IMR-90 (cell line): ENCODE measurements around the gene CLTA. TPM values are rescaled to one million over a fixed set of nuclear protein-coding genes. Genes with fewer than 3 reads are reported as not detected.

Source experiments
- ATAC-seq: fragments of 200-7000 bp; cut with Tn5 transposase; 2 replicates; pipeline ENCODE4 v1.9.1; 2020; ENCODE audit warnings: low read depth, mild to moderate bottlenecking, moderate library complexity
- BruUV-seq: library from RNA; stranded (reverse); fragments of 400-500 nt; replicated peaks from 2 replicates; lab custom pipeline; 2021; lab: Mats Ljungman, UMichigan
- CTCF ChIA-PET: fragments of 300-600 bp; formaldehyde crosslinking; extraction: SDS; loops from one replicate; lab custom pipeline; 2021; ENCODE audit warnings: antibody characterized with exemption; lab: Yijun Ruan, JAX
- POLR2A ChIA-PET: fragments of 300-600 bp; sonication (Branson Sonifier 250); formaldehyde crosslinking; loops from one replicate; lab custom pipeline; 2022; ENCODE audit warnings: antibody characterized with exemption; ENCODE audit not compliant: unreplicated experiment; lab: Charles Lee
- DNase-seq: peaks from one replicate; pipeline ENCODE4 v3.0.0; 2013
- H2AFZ ChIP-seq: replicated peaks from 2 replicates; pipeline ENCODE3; 2013; ENCODE audit warnings: low read length, mild to moderate bottlenecking; ENCODE audit not compliant: poor library complexity
- H2AK5ac ChIP-seq: 2 replicates; pipeline ENCODE4 v1.6.1; 2013; ENCODE audit warnings: low read depth, low read length, inconsistent platforms
- H2AK9ac ChIP-seq: replicated peaks from 2 replicates; pipeline ENCODE3; 2013; ENCODE audit warnings: mild to moderate bottlenecking, low read depth, low read length, moderate library complexity; ENCODE audit not compliant: poor library complexity
- H2BK120ac ChIP-seq: 2 replicates; pipeline ENCODE4 v1.6.1; 2013; ENCODE audit warnings: low read depth, low read length, inconsistent platforms
- H2BK15ac ChIP-seq: 3 replicates; pipeline ENCODE4 v1.6.1; 2013; ENCODE audit warnings: low read depth, low read length, inconsistent platforms
- H2BK20ac ChIP-seq: 2 replicates; pipeline ENCODE4 v1.6.1; 2013; ENCODE audit warnings: low read depth, mild to moderate bottlenecking, inconsistent platforms, low read length, moderate library complexity
- H2BK5ac ChIP-seq: 2 replicates; pipeline ENCODE4 v1.6.1; 2013; ENCODE audit warnings: mild to moderate bottlenecking, low read depth, low read length, inconsistent platforms; ENCODE audit not compliant: poor library complexity, severe bottlenecking
- H3K14ac ChIP-seq: replicated peaks from 2 replicates; pipeline ENCODE4 v1.6.1; 2013; ENCODE audit warnings: low read depth, low read length, inconsistent platforms
- H3K18ac ChIP-seq: 2 replicates; pipeline ENCODE4 v1.6.1; 2013; ENCODE audit warnings: low read depth, low read length, control low read depth
- H3K23ac ChIP-seq: 2 replicates; pipeline ENCODE4 v1.6.1; 2013; ENCODE audit warnings: low read depth, low read length, inconsistent platforms
- H3K27ac ChIP-seq: 2 replicates; pipeline ENCODE4 v1.5.1; 2013; ENCODE audit warnings: mild to moderate bottlenecking, control low read depth, low read length; ENCODE audit not compliant: insufficient read depth
- H3K27me3 ChIP-seq: 2 replicates; pipeline ENCODE4 v1.6.1; 2013; ENCODE audit warnings: low read length; ENCODE audit not compliant: control insufficient read depth, insufficient read depth
- H3K36me3 ChIP-seq: 2 replicates; pipeline ENCODE4 v1.6.1; 2013; ENCODE audit warnings: low read length, mixed read lengths; ENCODE audit not compliant: control insufficient read depth, insufficient read depth
- H3K4ac ChIP-seq: 2 replicates; pipeline ENCODE4 v1.6.1; 2013; ENCODE audit warnings: low read depth, low read length, inconsistent platforms
- H3K4me1 ChIP-seq: 2 replicates; pipeline ENCODE4 v1.6.1; 2013; ENCODE audit warnings: low read length, mixed read lengths; ENCODE audit not compliant: control insufficient read depth, insufficient read depth
- H3K4me2 ChIP-seq: 2 replicates; pipeline ENCODE4 v1.6.1; 2013; ENCODE audit warnings: low read depth, mild to moderate bottlenecking, control low read depth, low read length, moderate library complexity
- H3K4me3 ChIP-seq: 2 replicates; pipeline ENCODE4 v1.5.1; 2013; ENCODE audit warnings: low read depth, mild to moderate bottlenecking, control low read depth, low read length, moderate library complexity; ENCODE audit not compliant: insufficient read depth
- H3K56ac ChIP-seq: 2 replicates; pipeline ENCODE4 v1.6.1; 2013; ENCODE audit warnings: low read length, inconsistent platforms; ENCODE audit not compliant: insufficient read depth; ENCODE audit errors: extremely low read depth
- H3K79me1 ChIP-seq, 2 experiments: 2 replicates each; pipeline ENCODE4 v1.6.1; 2013; ENCODE audit warnings: low read length in 2 of 2, inconsistent platforms in 1 of 2, low read depth in 1 of 2
- H3K9ac ChIP-seq: 2 replicates; pipeline ENCODE4 v1.6.1; 2013; ENCODE audit warnings: low read depth, low read length, control low read depth
- H3K9me1 ChIP-seq: 2 replicates; pipeline ENCODE4 v1.6.1; 2013; ENCODE audit warnings: low read length, inconsistent platforms; ENCODE audit not compliant: insufficient read depth
- H3K9me3 ChIP-seq: 2 replicates; pipeline ENCODE4 v1.6.1; 2013; ENCODE audit warnings: low read length; ENCODE audit not compliant: control insufficient read depth, insufficient read depth
- H4K20me1 ChIP-seq: 2 replicates; pipeline ENCODE4 v1.6.1; 2013; ENCODE audit warnings: low read length, inconsistent platforms; ENCODE audit not compliant: insufficient read depth
- H4K5ac ChIP-seq: 2 replicates; pipeline ENCODE4 v1.6.1; 2013; ENCODE audit warnings: mild to moderate bottlenecking, low read depth, low read length, control low read depth
- H4K8ac ChIP-seq, 2 experiments: 2 replicates each; pipeline ENCODE4 v1.6.1; 2013; ENCODE audit warnings: low read depth in 2 of 2, low read length in 2 of 2, control low read depth in 1 of 2, inconsistent platforms in 1 of 2
- H4K91ac ChIP-seq: 2 replicates; pipeline ENCODE4 v1.6.1; 2013; ENCODE audit warnings: low read depth, low read length, inconsistent platforms; ENCODE audit not compliant: insufficient read depth
- MAFK ChIP-seq: IDR thresholded peaks from 2 replicates; pipeline ENCODE4 v1.6.1; 2012; ENCODE audit warnings: low read depth, low read length, improper control_type of control experiment
- NFE2L2 ChIP-seq: fragments of 150-350 bp; IDR thresholded peaks from 2 replicates; pipeline ENCODE4 v1.6.1; 2016; ENCODE audit warnings: low read depth, mild to moderate bottlenecking, low read length
- RFX5 ChIP-seq: IDR thresholded peaks from 2 replicates; pipeline ENCODE4 v1.8.0; 2012; ENCODE audit warnings: low read depth, mild to moderate bottlenecking, low read length, moderate library complexity
- WGBS, 2 experiments: methylation state at CpG; one replicate each; pipeline versions ENCODE4 v1.1.5 to v1.1.7; 2013; ENCODE audit warnings: missing lambda C conversion rate in 2 of 2; ENCODE audit not compliant: insufficient read length in 1 of 2; ENCODE audit errors: extremely low coverage in 2 of 2; 5-methylcytosine and 5-hydroxymethylcytosine counted together
- dilution Hi-C: fragments of 300-500 bp; cut with HindIII; formaldehyde crosslinking; loops from one replicate; pipeline ENCODE4 v1.14.3; 2018; ENCODE audit warnings: low sequenced_read_pairs; ENCODE audit not compliant: unreplicated experiment
- in situ Hi-C: fragments of 300-500 bp; cut with MboI; formaldehyde crosslinking; loops from 3 replicates; pipeline ENCODE4 v1.14.3; 2019; ENCODE audit warnings: low sequenced_read_pairs, inconsistent platforms, mixed read lengths
- intact Hi-C: fragments of 100-400 bp; cut with micrococcal nuclease; formaldehyde crosslinking; loops from 2 replicates; pipeline ENCODE4 v1.10.0; 2022
- polyA plus RNA-seq, 3 experiments: library from polyadenylated mRNA; depleted of rRNA; stranded (reverse); fragments of >200 nt; gene quantifications; 2 replicates each; pipeline ENCODE4 v1.2.3, GENCODE V29; 2012; ENCODE audit warnings: low replicate concordance in 1 of 3
- total RNA-seq: library from RNA; depleted of rRNA; stranded (reverse); fragments of >200 nt; gene quantifications from 2 replicates; pipeline ENCODE4 v1.2.3, GENCODE V29; 2012
- TF ChIP-seq, protein P1 (sequence below): fragments of 150-350 bp; IDR thresholded peaks from 2 replicates; pipeline ENCODE4 v1.6.1; 2017; ENCODE audit warnings: mild to moderate bottlenecking, antibody characterized with exemption, low read length, low read depth

Gene CLTA
- total and polyA plus RNA-seq, 2 of the 4 experiments (the other 2 are of a cell fraction): 133 to 246 TPM

DNA sequence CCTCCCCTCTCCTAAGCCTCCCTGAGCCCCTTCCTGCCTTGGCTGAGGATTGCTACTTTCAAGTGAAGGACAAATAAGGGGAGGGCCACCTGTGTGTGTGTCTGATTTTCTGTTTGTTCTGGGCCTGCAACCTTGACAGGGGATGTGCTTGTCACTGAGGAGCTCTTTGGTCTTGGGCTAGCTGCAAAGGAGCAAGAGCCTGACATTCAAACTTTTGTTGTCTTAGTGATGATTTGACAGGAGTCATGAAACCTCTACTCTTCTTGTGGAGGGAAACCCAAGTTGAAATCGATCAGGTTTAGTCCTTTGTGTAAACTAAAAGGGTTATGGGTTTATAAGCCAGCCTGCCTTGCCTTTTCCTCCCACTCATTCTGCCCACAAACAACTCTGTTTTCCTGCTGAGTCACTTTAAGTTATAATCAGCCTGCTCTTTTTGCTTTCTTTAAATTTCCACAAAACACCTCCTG is 16.9 kb downstream of the CLTA start:
- peak overlapping the region; percentile 54 for H3K18ac ChIP-seq
- peak overlapping the region; percentile 43 for H2BK20ac ChIP-seq
- in situ Hi-C loops (no loop called here), dilution Hi-C loops (no loop called here), intact Hi-C loops (loop anchor here (2.0 to 5.0 kb wide), 2 partner anchors 15 to 250 kb away; partner anchors contain the start of gene OR2S2)
- H3K9me3 ChIP-seq: no peaks in the 10 kb centered on the region
- peak overlapping the region; percentile 85 for H3K27ac ChIP-seq
- peak overlapping the region; percentile 49 for H3K4me2 ChIP-seq
- H2BK120ac ChIP-seq: peak overlapping the region; percentile 38; the same call in 1 of the 2 replicates
- no peaks in the 10 kb centered on the region for H3K27me3 ChIP-seq
- H2BK15ac ChIP-seq: peak overlapping the region; percentile 4; the same call in 2 of the 3 replicates
- peak overlapping the region; percentile 75 for H3K4ac ChIP-seq
- CTCF ChIA-PET: interaction anchor here (0.6 to 1.2 kb wide), 2 partner anchors 16 to 375 kb away, joined by 3 to 4 read pairs; no protein-coding TSS in a partner anchor
- H3K56ac ChIP-seq: peak overlapping the region; percentile 62; the same call in 1 of the 2 replicates
- H3K4me1 ChIP-seq: peaks cover 27% of the 10 kb centered on the region
- peak overlapping the region; percentile 3 to 22; a peak in 1 of 4 replicates for H4K8ac ChIP-seq
- peak overlapping the region; percentile 28; the same call in 1 of the 2 replicates for H3K9ac ChIP-seq
- H3K9me1 ChIP-seq: peaks cover 40% of the 10 kb centered on the region
- H4K20me1 ChIP-seq: peaks cover 74% of the 10 kb centered on the region
- peak overlapping the region; percentile 69; the same call in 1 of the 2 replicates for H2AK5ac ChIP-seq
- H3K23ac ChIP-seq: peak overlapping the region; percentile 73
- H3K36me3 ChIP-seq: peaks cover 75% of the 10 kb centered on the region
- ATAC-seq (peak; percentile 58), DNase-seq (peak; percentile 63)
- H3K79me1 ChIP-seq: peaks cover 57 to 85% of the 10 kb centered on the region in 2 experiments
- H2AK9ac ChIP-seq: peak overlapping the region; percentile 93
- no peak overlapping the region for H3K4me3 ChIP-seq
- no peak overlapping the region for H2AFZ ChIP-seq
- peak overlapping the region; percentile 64 for H4K91ac ChIP-seq
- peak overlapping the region; percentile 43 for H4K5ac ChIP-seq
- POLR2A ChIA-PET: interaction anchor here (0.6 to 1.1 kb wide), 2 partner anchors 12 to 17 kb away, joined by 3 to 7 read pairs; partner anchors contain the start of gene CLTA
- peak overlapping the region; percentile 96 for H2BK5ac ChIP-seq
- BruUV-seq: no TSS peak
- no CpG with 5 or more reads among the region's 1 CpG for WGBS, 2 experiments
- peak overlapping the region; percentile 22 for H3K14ac ChIP-seq
- TF ChIP-seq RFX5 (no peak), MAFK (peak; percentile 54; the same call in 1 of the 2 replicates), NFE2L2 (peak; percentile 92)
- TF ChIP-seq, protein P1, sequence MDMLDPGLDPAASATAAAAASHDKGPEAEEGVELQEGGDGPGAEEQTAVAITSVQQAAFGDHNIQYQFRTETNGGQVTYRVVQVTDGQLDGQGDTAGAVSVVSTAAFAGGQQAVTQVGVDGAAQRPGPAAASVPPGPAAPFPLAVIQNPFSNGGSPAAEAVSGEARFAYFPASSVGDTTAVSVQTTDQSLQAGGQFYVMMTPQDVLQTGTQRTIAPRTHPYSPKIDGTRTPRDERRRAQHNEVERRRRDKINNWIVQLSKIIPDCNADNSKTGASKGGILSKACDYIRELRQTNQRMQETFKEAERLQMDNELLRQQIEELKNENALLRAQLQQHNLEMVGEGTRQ: no peak
